Endothelial cell of umbilical vein (primary cell): ENCODE results near the gene HECTD3.
A peak's percentile ranks its signal among the peaks of the same experiment; 100 is the strongest.

Source experiments
- CTCF ChIP-seq, 2 donors: IDR thresholded peaks; 1 replicate in 1 of 2; 2 replicates in 1 of 2; pipeline ENCODE4 v1.5.1; 2011; ENCODE audit warnings: low read length in 2 of 2, mild to moderate bottlenecking in 2 of 2, moderate library complexity in 2 of 2, control low read depth in 1 of 2, inconsistent platforms in 1 of 2, low read depth in 1 of 2; ENCODE audit not compliant: insufficient read depth in 1 of 2; ENCODE audit errors: extremely low read depth in 1 of 2
- FOS ChIP-seq: IDR thresholded peaks from 2 replicates; pipeline ENCODE4 v1.6.1; 2011; ENCODE audit warnings: mild to moderate bottlenecking, low read length, moderate library complexity, borderline replicate concordance; ENCODE audit not compliant: insufficient read depth
- MAX ChIP-seq: IDR thresholded peaks from 2 replicates; pipeline ENCODE4 v1.6.1; 2011; ENCODE audit not compliant: insufficient read depth, insufficient read length
- MYC ChIP-seq: IDR thresholded peaks from one replicate; pipeline ENCODE4 v1.6.1; 2011; ENCODE audit warnings: mild to moderate bottlenecking, low read depth, low read length
- POLR2AphosphoS5 ChIP-seq: IDR thresholded peaks from 2 replicates; pipeline ENCODE4 v1.6.1; 2012; ENCODE audit warnings: low read depth, mild to moderate bottlenecking, control low read depth, low read length, moderate library complexity; ENCODE audit not compliant: insufficient read depth

GRCh38 chr1:45010855-45011811 lies at the start of gene HECTD3:
- TF ChIP-seq CTCF (IDR thresholded peaks at IDR 0.05; ENCODE audit: extremely low read depth in 1 of 2, insufficient read depth in 1 of 2, low read depth in 1 of 2, low read length in 2 of 2) (no peak), MYC (no peak), POLR2AphosphoS5 (peak; percentile 62), MAX (no peak), FOS (no peak)
